Measurements from ENCODE around the gene VAV3.
"Not testable (repeated sequence)": the region's sequence is repeated elsewhere in the genome, so short reads cannot be mapped to it uniquely, and the experiment has no call there.

The VAV3 gene

GRCh38 chr1:107965110-107965991 lies at the start of gene VAV3:
Gene VAV3, minus strand, starts transcription at chr1:107965180. Its CDS starts 311 bp downstream, at chr1:107964869.
- DNase-seq, result peak; percentile 72

- DNase-seq, result no peak
Measured at GRCh38 chr1:108012553-108012952, 47.6 kb upstream of the VAV3 start.

GRCh38 chr1:108011295-108011694 lies 46.3 kb upstream of the VAV3 start:
- no peak for DNase-seq

- DNase-seq, result no peak
Measured at GRCh38 chr1:108010581-108010980, 45.6 kb upstream of the VAV3 start.

- DNase-seq, result no peak
Measured at GRCh38 chr1:108009603-108010195, 44.7 kb upstream of the VAV3 start.

GRCh38 chr1:108007531-108007930 lies 42.6 kb upstream of the VAV3 start:
- DNase-seq, result no peak

- DNase-seq, result no peak
Measured at GRCh38 chr1:108007070-108007469, 42.1 kb upstream of the VAV3 start.

GRCh38 chr1:108004919-108005318 lies 39.9 kb upstream of the VAV3 start:
- not testable (repeated sequence) for DNase-seq

- no peak for DNase-seq
Measured at GRCh38 chr1:108000620-108001111, 35.7 kb upstream of the VAV3 start.

GRCh38 chr1:108000184-108000583 lies 35.2 kb upstream of the VAV3 start:
- DNase-seq, result no peak

GRCh38 chr1:107997866-107998265 lies 32.9 kb upstream of the VAV3 start:
- DNase-seq, result no peak

GRCh38 chr1:107993920-107994319 lies 28.9 kb upstream of the VAV3 start:
- DNase-seq, result no peak

GRCh38 chr1:107992347-107992746 lies 27.4 kb upstream of the VAV3 start:
- no peak for DNase-seq

- no peak for DNase-seq
Measured at GRCh38 chr1:107991371-107992066, 26.5 kb upstream of the VAV3 start.

GRCh38 chr1:107990606-107991005 lies 25.6 kb upstream of the VAV3 start:
- no peak for DNase-seq

GRCh38 chr1:107981277-107981676 lies 16.3 kb upstream of the VAV3 start:
- no peak for DNase-seq

- DNase-seq, result no peak
Measured at GRCh38 chr1:107979926-107980325, 14.9 kb upstream of the VAV3 start.

- DNase-seq, result no peak
Measured at GRCh38 chr1:107979088-107979487, 14.1 kb upstream of the VAV3 start.

- DNase-seq, result no peak
Measured at GRCh38 chr1:107976836-107977235, 11.9 kb upstream of the VAV3 start.

GRCh38 chr1:107976431-107976830 lies 11.5 kb upstream of the VAV3 start:
- no peak for DNase-seq

GRCh38 chr1:107975851-107976250 lies 10.9 kb upstream of the VAV3 start:
- DNase-seq, result no peak

- DNase-seq, result no peak
Measured at GRCh38 chr1:107974090-107974489, 9.1 kb upstream of the VAV3 start.

GRCh38 chr1:107972391-107973180 lies 7.6 kb upstream of the VAV3 start:
- DNase-seq, result no peak
